Tibial nerve (tissue), 4 donors: ENCODE results near the gene AUTS2. TPM values are rescaled to one million over a fixed set of nuclear protein-coding genes. Genes with fewer than 3 reads are reported as not detected.
A peak's percentile ranks its signal among the peaks of the same experiment; 100 is the strongest.

Experiments used
- DNase-seq, 2 donors: peaks; one replicate each; pipeline ENCODE4 v3.0.0-alpha.2; 2019; ENCODE audit warnings: low spot score in 2 of 2
- H3K27ac ChIP-seq, 4 donors: fragments of 200-600 bp; sonication (generic) in 3 of 4; one replicate each; pipeline ENCODE4 v1.5.1; 2017 to 2019; ENCODE audit warnings: mild to moderate bottlenecking in 1 of 4
- H3K27me3 ChIP-seq, 2 donors: fragments of 200-600 bp; sonication (generic) in 1 of 2; one replicate each; pipeline versions ENCODE4 v1.5.1 to v1.6.0; 2017 to 2019
- H3K36me3 ChIP-seq, 3 donors: fragments of 200-600 bp; sonication (generic); one replicate each; pipeline ENCODE4 v1.5.1; 2018 to 2019
- H3K4me1 ChIP-seq, 4 donors: fragments of 200-600 bp; sonication (generic) in 3 of 4; one replicate each; pipeline ENCODE4 v1.5.1; 2017 to 2019
- H3K4me3 ChIP-seq, 4 donors: fragments of 200-600 bp; sonication (generic) in 3 of 4; one replicate each; pipeline ENCODE4 v1.5.1; 2017 to 2019; ENCODE audit warnings: mild to moderate bottlenecking in 1 of 4, moderate library complexity in 1 of 4
- H3K9me3 ChIP-seq, 4 donors: fragments of 200-600 bp; sonication (generic) in 3 of 4; one replicate each; pipeline ENCODE4 v1.5.1; 2017 to 2019
- CTCF ChIP-seq, 5 experiments: fragments of 200-600 bp in 3 of 5; fragments of 450-650 bp in 2 of 5; sonication (generic) in 3 of 5; IDR thresholded peaks; one replicate each; pipeline ENCODE4 v1.5.1; 2016 to 2019; ENCODE audit warnings: antibody characterized with exemption in 5 of 5, mild to moderate bottlenecking in 3 of 5, moderate library complexity in 2 of 5
- EP300 ChIP-seq, 2 donors: sonication (generic); formaldehyde crosslinking; IDR thresholded peaks; one replicate each; pipeline ENCODE4 v1.6.1; 2017; ENCODE audit warnings: antibody characterized with exemption in 2 of 2, mild to moderate bottlenecking in 1 of 2
- POLR2A ChIP-seq, 2 donors: fragments of 450-650 bp; IDR thresholded peaks; one replicate each; pipeline ENCODE4 v1.6.1; 2017; ENCODE audit warnings: antibody characterized with exemption in 2 of 2, mild to moderate bottlenecking in 2 of 2, moderate library complexity in 2 of 2
- WGBS, 2 donors: methylation state at CpG; one replicate each; pipeline ENCODE4 v1.1.5; 2018; 5-methylcytosine and 5-hydroxymethylcytosine counted together
- total RNA-seq, 4 donors: library from RNA; depleted of rRNA; stranded (reverse); fragments of >200 nt; gene quantifications; one replicate each; pipeline ENCODE4 v1.1.0, GENCODE V29; 2016

AUTS2 gene
- total RNA-seq, 4 donors from 2014 or later, result 56.6 to 87.9 (median 71.6) TPM

GRCh38 chr7:70734411-70734810, 1136.1 kb downstream of the AUTS2 start:
- no peak overlapping the region for H3K4me3 ChIP-seq

GRCh38 chr7:70735313-70735712, 1137.0 kb downstream of the AUTS2 start:
- H3K9me3 ChIP-seq, result no peaks in the 10 kb centered on the region
- TF ChIP-seq CTCF (IDR thresholded peaks at IDR 0.05) (no peak), POLR2A (IDR thresholded peaks at IDR 0.05) (no peak), EP300 (IDR thresholded peaks at IDR 0.05) (no peak)
- 75 to 79% methylated on average over 11 of the region's 11 CpGs for WGBS, 2 donors
- no peaks in the 10 kb centered on the region for H3K36me3 ChIP-seq
- peaks cover 0 to 59% (median 20%) of the 10 kb centered on the region in 4 donors for H3K4me1 ChIP-seq
- no peak for DNase-seq
- peak overlapping the region in 3 of 4 donors; percentile 14 to 66 (median 65) for H3K27ac ChIP-seq
- no peak overlapping the region for H3K4me3 ChIP-seq
- H3K27me3 ChIP-seq, result no peaks in the 10 kb centered on the region

More at GRCh38 chr7:70734411-70734810, 1136.1 kb downstream of the AUTS2 start:
- no peak for TF ChIP-seq EP300 (IDR thresholded peaks at IDR 0.05)
- TF ChIP-seq CTCF (IDR thresholded peaks at IDR 0.05), result no peak
- no peak for TF ChIP-seq POLR2A (IDR thresholded peaks at IDR 0.05)
- H3K4me1 ChIP-seq, result peaks cover 0 to 52% (median 20%) of the 10 kb centered on the region in 4 donors
- WGBS, 2 donors, result 95 to 100% methylated on average over 2 of the region's 2 CpGs
- no peaks in the 10 kb centered on the region for H3K36me3 ChIP-seq
- no peaks in the 10 kb centered on the region for H3K27me3 ChIP-seq
- no peak for DNase-seq
- no peak overlapping the region for H3K27ac ChIP-seq
- no peaks in the 10 kb centered on the region for H3K9me3 ChIP-seq

- DNase-seq, result peak in 1 of 2 donors; percentile 21
- TF ChIP-seq EP300 (IDR thresholded peaks at IDR 0.05) (no peak), POLR2A (IDR thresholded peaks at IDR 0.05) (no peak), CTCF (IDR thresholded peaks at IDR 0.05) (no peak)
- whole genome bisulfite sequencing, 2 donors, result 19 to 21% methylated on average over 11 of the region's 11 CpGs
- no peaks in the 10 kb centered on the region for H3K27me3 ChIP-seq
- H3K9me3 ChIP-seq, result no peaks in the 10 kb centered on the region
- peak overlapping the region in 3 of 4 donors; percentile 13 to 37 (median 14) for H3K4me3 ChIP-seq
- H3K4me1 ChIP-seq, result peaks cover 0 to 64% (median 20%) of the 10 kb centered on the region in 4 donors
- H3K27ac ChIP-seq, result peak overlapping the region in 2 of 4 donors; percentile 65 to 66
- H3K36me3 ChIP-seq, result no peaks in the 10 kb centered on the region
Measured at GRCh38 chr7:70736715-70737460, 1138.6 kb downstream of the AUTS2 start.

- Histone ChIP-seq H3K4me3 (no peak overlapping the region), H3K9me3 (no peaks in the 10 kb centered on the region), H3K27ac (peak overlapping the region in 2 of 4 donors; percentile 65 to 66), H3K27me3 (no peaks in the 10 kb centered on the region), H3K36me3 (no peaks in the 10 kb centered on the region), H3K4me1 (peaks cover 0 to 64% (median 20%) of the 10 kb centered on the region in 4 donors)
- WGBS, 2 donors, result 48 to 65% methylated on average over 8 of the region's 8 CpGs
- DNase-seq, result peak in 1 of 2 donors; percentile 33
- TF ChIP-seq POLR2A (IDR thresholded peaks at IDR 0.05) (no peak), CTCF (IDR thresholded peaks at IDR 0.05) (peak in 1 of 5 experiments; percentile 8), EP300 (IDR thresholded peaks at IDR 0.05) (peak in 1 of 2 donors; percentile 42)
Measured at GRCh38 chr7:70738151-70738885, 1140.0 kb downstream of the AUTS2 start.
